Fibroblast of pulmonary artery (primary cell): Measurements from ENCODE around the gene BCL2L13.

ENCODE experiments used
- DNase-seq: peaks from one replicate; pipeline ENCODE4 v3.0.0-alpha.2; 2010; ENCODE audit warnings: low read depth
- H3K4me3 ChIP-seq: replicated peaks from 2 replicates; pipeline ENCODE4 v1.5.1; 2011; ENCODE audit warnings: low read depth, mild to moderate bottlenecking, control low read depth, low read length, moderate library complexity
- CTCF ChIP-seq: IDR thresholded peaks from 2 replicates; pipeline ENCODE4 v1.5.1; 2011; ENCODE audit warnings: mild to moderate bottlenecking, control low read depth, low read length, inconsistent platforms; ENCODE audit errors: missing control alignments

BCL2L13 gene

GRCh38 chr22:17769013-17769715 lies 130.6 kb downstream of the BCL2L13 start:
- H3K4me3 ChIP-seq: no peak overlapping the region
- TF ChIP-seq CTCF: no peak
- no peak for DNase-seq

GRCh38 chr22:17769716-17770082 lies 131.1 kb downstream of the BCL2L13 start:
- no peak for TF ChIP-seq CTCF
- no peak overlapping the region for H3K4me3 ChIP-seq
- DNase-seq: no peak

- TF ChIP-seq CTCF: no peak
- DNase-seq: no peak
- H3K4me3 ChIP-seq: no peak overlapping the region
Observed at GRCh38 chr22:17770180-17771077, 131.9 kb downstream of the BCL2L13 start.

GRCh38 chr22:17772249-17772957 lies 133.8 kb downstream of the BCL2L13 start:
- DNase-seq: no peak
- H3K4me3 ChIP-seq: no peak overlapping the region
- TF ChIP-seq CTCF: no peak

- peak overlapping the region; percentile 55 for H3K4me3 ChIP-seq
- no peak for TF ChIP-seq CTCF
- no peak for DNase-seq
Observed at GRCh38 chr22:17772958-17773605, 134.5 kb downstream of the BCL2L13 start.

- TF ChIP-seq CTCF: no peak
- H3K4me3 ChIP-seq: peak overlapping the region; percentile 55
- no peak for DNase-seq
Observed at GRCh38 chr22:17773606-17774205, 135.1 kb downstream of the BCL2L13 start.
